Gastroesophageal sphincter (tissue), 3 donors: Measurements from ENCODE around the gene CHST1.

Source experiments
- CTCF ChIP-seq, 4 experiments: fragments of 200-600 bp in 2 of 4; fragments of 450-650 bp in 2 of 4; sonication (generic) in 1 of 4; IDR thresholded peaks; one replicate each; pipeline ENCODE4 v1.5.1; 2017 to 2019; ENCODE audit warnings: antibody characterized with exemption in 4 of 4, mild to moderate bottlenecking in 2 of 4, moderate library complexity in 2 of 4
- EP300 ChIP-seq: sonication (generic); formaldehyde crosslinking; IDR thresholded peaks from one replicate; pipeline ENCODE4 v1.6.1; 2017; ENCODE audit warnings: antibody characterized with exemption, mild to moderate bottlenecking
- POLR2A ChIP-seq, 2 donors: fragments of 450-650 bp; IDR thresholded peaks; one replicate each; pipeline ENCODE4 v1.6.1; 2017; ENCODE audit warnings: antibody characterized with exemption in 2 of 2, mild to moderate bottlenecking in 2 of 2, moderate library complexity in 1 of 2
- POLR2AphosphoS5 ChIP-seq: sonication (generic); formaldehyde crosslinking; IDR thresholded peaks from one replicate; pipeline ENCODE4 v1.6.1; 2017; ENCODE audit warnings: antibody characterized with exemption

GRCh38 chr11:45615182-45615792, 50.1 kb downstream of the CHST1 start:
- TF ChIP-seq CTCF (IDR thresholded peaks at IDR 0.05) (no peak), POLR2AphosphoS5 (no peak), EP300 (no peak), POLR2A (IDR thresholded peaks at IDR 0.05) (no peak)
